H1 (cell line): ENCODE measurements around the gene ARMC10. TPM values are rescaled to one million over a fixed set of nuclear protein-coding genes. Genes with fewer than 3 reads are reported as not detected.

Experiments
- TAF7 ChIP-seq: optimal IDR thresholded peaks from 2 replicates; pipeline ENCODE3; 2011; ENCODE audit warnings: low read depth, mild to moderate bottlenecking, inconsistent platforms, low read length, moderate library complexity, borderline replicate concordance
- polyA plus RNA-seq, 7 experiments: library from polyadenylated mRNA; depleted of rRNA in 3 of 7; stranded (reverse) in 5 of 7; unstranded in 2 of 7; fragments of >200 nt in 5 of 7; fragments of 200-250 nt in 2 of 7; gene quantifications; 1 replicate in 5 of 7; 2 replicates in 1 of 7; 4 replicates in 1 of 7; pipeline versions ENCODE4 v1.2.1 to v1.2.3, GENCODE V29; 2011 to 2013; ENCODE audit warnings: missing spikeins in 2 of 7, mixed read lengths in 2 of 7
- total RNA-seq: library from RNA; stranded (reverse); fragmentation: NEBNext Ultra II Directional; extraction: Animal tissue kit (Norgen Biotek cat#: 25700); gene quantifications from 2 replicates; pipeline ENCODE4 v1.2.1, GENCODE V29; 2021
- TF ChIP-seq, protein P1 (sequence below): IDR thresholded peaks from 2 replicates; pipeline ENCODE4 v1.6.1; 2011; ENCODE audit warnings: low read length, improper control_type of control experiment

ARMC10 gene
- total and polyA plus RNA-seq, 2 of the 8 experiments (the other 6 are each of a cell fraction or from before 2014, with no cell fraction given), result 16.4 to 44.3 TPM

DNA sequence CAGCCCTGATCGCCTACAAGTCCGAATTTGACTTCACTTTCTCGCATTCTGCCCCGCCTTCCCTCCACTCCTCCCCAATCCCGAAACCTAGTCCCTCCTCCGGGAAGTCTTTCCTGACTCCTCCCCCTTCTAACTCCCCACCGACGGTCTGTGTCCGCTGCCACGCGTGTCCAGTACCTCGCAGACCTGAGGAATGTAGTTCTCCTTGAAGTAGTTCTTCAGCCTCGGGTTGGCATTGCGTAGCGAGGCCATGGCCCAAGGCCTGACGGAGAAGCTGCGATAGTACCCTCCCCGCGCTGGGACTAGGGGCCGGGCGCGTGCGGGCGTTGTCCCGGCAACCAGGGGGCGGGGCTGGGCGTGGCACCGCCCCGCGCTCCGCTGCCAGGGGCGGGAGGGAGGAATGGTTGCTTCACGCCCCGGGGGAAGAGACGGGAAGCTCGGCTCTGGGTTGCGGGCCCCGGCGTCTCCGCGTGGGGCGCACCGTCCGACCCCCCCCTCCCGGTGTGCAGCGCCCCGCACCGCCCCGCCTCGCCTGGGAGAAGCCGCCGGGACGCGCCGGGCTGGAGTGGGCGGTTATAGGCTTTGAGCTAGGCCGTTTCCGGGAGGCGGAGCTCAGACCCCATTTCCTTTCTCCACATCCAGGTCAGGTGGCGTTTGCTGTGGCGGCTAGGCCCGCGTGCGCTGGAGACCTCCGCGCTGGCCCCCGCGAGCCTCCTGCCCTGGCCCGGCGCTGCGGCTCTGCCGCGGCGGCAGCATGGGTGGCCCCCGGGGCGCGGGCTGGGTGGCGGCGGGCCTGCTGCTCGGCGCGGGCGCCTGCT is at the start of gene ARMC10, which contains the start of gene FBXL13 (continued):
- TF ChIP-seq, protein P1, sequence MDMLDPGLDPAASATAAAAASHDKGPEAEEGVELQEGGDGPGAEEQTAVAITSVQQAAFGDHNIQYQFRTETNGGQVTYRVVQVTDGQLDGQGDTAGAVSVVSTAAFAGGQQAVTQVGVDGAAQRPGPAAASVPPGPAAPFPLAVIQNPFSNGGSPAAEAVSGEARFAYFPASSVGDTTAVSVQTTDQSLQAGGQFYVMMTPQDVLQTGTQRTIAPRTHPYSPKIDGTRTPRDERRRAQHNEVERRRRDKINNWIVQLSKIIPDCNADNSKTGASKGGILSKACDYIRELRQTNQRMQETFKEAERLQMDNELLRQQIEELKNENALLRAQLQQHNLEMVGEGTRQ, result peak; percentile 60
- peak; percentile 52 for TF ChIP-seq TAF7
